HG02610 (cell line): ENCODE measurements around the gene CWF19L1.

Experiments
- ATAC-seq: cut with Tn5 transposase; IDR thresholded peaks from one replicate; pipeline ENCODE4 v1.9.1; 2021; ENCODE audit warnings: mild to moderate bottlenecking, moderate library complexity; ENCODE audit not compliant: unreplicated experiment

The CWF19L1 gene

GRCh38 chr10:100183481-100183880, 84.0 kb downstream of the CWF19L1 start:
- ATAC-seq = no peak

- no peak for ATAC-seq
Measured at GRCh38 chr10:100182908-100183307, 84.5 kb downstream of the CWF19L1 start.
